HepG2 (cell line): ENCODE results near the gene CTIF. TPM values are rescaled to one million over a fixed set of nuclear protein-coding genes. Genes with fewer than 3 reads are reported as not detected.

Source experiments
- AKNA ChIP-seq: sonication (generic); formaldehyde crosslinking; IDR thresholded peaks from 2 replicates; pipeline ENCODE4 v1.4.0; 2020; ENCODE audit warnings: missing genetic modification reagents, borderline replicate concordance
- EP300 ChIP-seq, 3 experiments: sonication (generic) in 1 of 3; formaldehyde crosslinking in 1 of 3; IDR thresholded peaks; 2 replicates each; pipeline versions ENCODE4 v1.5.1 to v1.6.1; 2011 to 2020; ENCODE audit warnings: low read depth in 2 of 3, low read length in 2 of 3, borderline replicate concordance in 1 of 3, improper control_type of control experiment in 1 of 3, mild to moderate bottlenecking in 1 of 3, missing genetic modification reagents in 1 of 3, moderate library complexity in 1 of 3
- HDAC2 ChIP-seq: sonication (generic); formaldehyde crosslinking; IDR thresholded peaks from 2 replicates; pipeline ENCODE4 v1.4.0; 2020; ENCODE audit warnings: missing genetic modification reagents
- HDAC6 ChIP-seq: fragments of 200-600 bp; sonication (generic); IDR thresholded peaks from 2 replicates; pipeline ENCODE4 v1.7.0; 2017; ENCODE audit warnings: mild to moderate bottlenecking, antibody characterized with exemption, low read length, low read depth
- NFAT5 ChIP-seq: sonication (generic); formaldehyde crosslinking; IDR thresholded peaks from 2 replicates; pipeline ENCODE4 v1.4.0; 2020; ENCODE audit warnings: missing genetic modification reagents
- NONO ChIP-seq, 2 experiments: fragments of 450-650 bp in 1 of 2; sonication (generic) in 1 of 2; formaldehyde crosslinking in 1 of 2; IDR thresholded peaks in 1 of 2; conservative IDR thresholded peaks in 1 of 2; 2 replicates each; pipeline versions ENCODE4 v1.6.1 to v1.8.0; 2017 to 2022; ENCODE audit warnings: mild to moderate bottlenecking in 1 of 2, missing genetic modification reagents in 1 of 2, moderate library complexity in 1 of 2
- NR1H2 ChIP-seq: sonication (generic); formaldehyde crosslinking; IDR thresholded peaks from 2 replicates; pipeline ENCODE4 v1.8.1; 2022; ENCODE audit warnings: low read depth, missing genetic modification reagents, borderline replicate concordance
- RAD51 ChIP-seq: fragments of 450-650 bp; IDR thresholded peaks from 2 replicates; pipeline ENCODE4 v1.6.1; 2016; ENCODE audit warnings: borderline replicate concordance
- RFXANK ChIP-seq: IDR thresholded peaks from 2 replicates; pipeline ENCODE4 v1.6.1; 2016
- SMAD9 ChIP-seq: sonication (generic); formaldehyde crosslinking; IDR thresholded peaks from 2 replicates; pipeline ENCODE4 v1.5.1; 2020; ENCODE audit warnings: mild to moderate bottlenecking, missing genetic modification reagents
- SMC3 ChIP-seq: IDR thresholded peaks from 2 replicates; pipeline ENCODE4 v1.6.1; 2011; ENCODE audit warnings: low read length, improper control_type of control experiment
- THYN1 ChIP-seq: sonication (generic); formaldehyde crosslinking; IDR thresholded peaks from 2 replicates; pipeline ENCODE4 v1.8.1; 2023; ENCODE audit warnings: low read depth, mild to moderate bottlenecking, moderate library complexity, missing genetic modification reagents, borderline replicate concordance
- TRIM22 ChIP-seq: fragments of 450-650 bp; IDR thresholded peaks from 2 replicates; pipeline ENCODE4 v1.6.1; 2017
- ZBTB3 ChIP-seq: sonication (generic); formaldehyde crosslinking; IDR thresholded peaks from 2 replicates; pipeline ENCODE4 v1.4.0; 2020; ENCODE audit warnings: low read depth, mild to moderate bottlenecking, moderate library complexity, missing genetic modification reagents, borderline replicate concordance
- ZBTB37 ChIP-seq: sonication (generic); formaldehyde crosslinking; IDR thresholded peaks from 2 replicates; pipeline ENCODE4 v1.4.0; 2020; ENCODE audit warnings: mild to moderate bottlenecking, missing genetic modification reagents
- ZNF564 ChIP-seq: sonication (generic); formaldehyde crosslinking; IDR thresholded peaks from 2 replicates; pipeline ENCODE4 v1.8.1; 2023; ENCODE audit warnings: mild to moderate bottlenecking, missing genetic modification reagents
- ZNF850 ChIP-seq: sonication (generic); formaldehyde crosslinking; conservative IDR thresholded peaks from 2 replicates; pipeline ENCODE4 v1.9.0; 2021; ENCODE audit warnings: mild to moderate bottlenecking, missing genetic modification reagents
- polyA plus RNA-seq, 8 experiments: library from polyadenylated mRNA; depleted of rRNA in 3 of 8; stranded (reverse) in 7 of 8; unstranded in 1 of 8; fragments of >200 nt; fragmentation: Illumina TruSeq in 4 of 8; extraction: Trizol in 4 of 8; gene quantifications; 2 replicates each; pipeline versions ENCODE4 v1.2.1 to v1.2.3, GENCODE V29; 2011 to 2016; ENCODE audit warnings: low read depth in 4 of 8, missing spikeins in 1 of 8, mixed read lengths in 1 of 8; ENCODE audit not compliant: insufficient read depth in 1 of 8
- total RNA-seq, 5 experiments: library from RNA; depleted of rRNA; stranded (reverse); fragments of >200 nt; fragmentation: Illumina TruSeq; extraction: Trizol; gene quantifications; 2 replicates each; pipeline ENCODE4 v1.2.3, GENCODE V29; 2016; ENCODE audit warnings: low read depth in 1 of 5

The CTIF gene
- total and polyA plus RNA-seq, 2 of the 13 experiments (the other 11 are each of a cell fraction or from before 2014, with no cell fraction given), result 18.2 to 28.0 TPM

DNA sequence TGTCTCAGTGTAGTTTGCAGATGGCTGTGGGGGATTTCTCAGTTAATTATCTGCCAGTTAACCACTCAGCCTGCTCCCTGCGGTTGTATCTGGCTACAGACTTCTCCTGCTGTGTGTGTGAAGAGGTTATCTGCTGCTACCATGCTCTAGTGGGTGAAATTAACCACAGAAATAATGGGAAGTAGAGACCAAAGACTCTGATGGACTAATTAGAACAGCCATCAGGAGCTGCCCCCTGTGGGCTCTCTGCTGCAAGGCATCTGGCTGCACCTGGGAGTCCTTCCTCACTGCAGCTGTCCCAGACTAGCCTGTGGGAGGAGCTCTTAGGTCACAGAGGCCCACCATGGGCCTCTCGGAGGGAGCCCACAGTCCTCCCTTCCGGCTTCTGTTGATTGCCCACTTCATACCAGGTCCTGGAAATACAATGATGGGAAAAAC is 66.6 kb downstream of the CTIF start (continued):
- no peak for TF ChIP-seq ZBTB37 (CRISPR knock-in tag)
- no peak for TF ChIP-seq ZNF850 (CRISPR knock-in tag)
- TF ChIP-seq THYN1 (CRISPR knock-in tag), result no peak
- no peak for TF ChIP-seq ZBTB3 (CRISPR knock-in tag)
- TF ChIP-seq ZNF564 (CRISPR knock-in tag), result no peak
- peak; percentile 34; the same call in 1 of the 2 replicates for TF ChIP-seq HDAC2 (CRISPR knock-in tag)
- no peak for TF ChIP-seq TRIM22
- no peak for TF ChIP-seq AKNA (CRISPR knock-in tag)
- TF ChIP-seq NR1H2 (CRISPR knock-in tag), result no peak
- no peak for TF ChIP-seq NONO (IDR thresholded peaks at IDR 0.05)
- TF ChIP-seq NONO (CRISPR knock-in tag; conservative IDR thresholded peaks at IDR 0.05), result no peak
- no peak for TF ChIP-seq RFXANK (CRISPR knock-in tag)
- no peak for TF ChIP-seq SMAD9 (CRISPR knock-in tag)
- no peak for TF ChIP-seq HDAC6
- TF ChIP-seq SMC3, result peak; percentile 84
- TF ChIP-seq RAD51, result no peak
- TF ChIP-seq EP300 (IDR thresholded peaks at IDR 0.05; ENCODE audit: low read depth in 2 of 2, low read length in 2 of 2), result peak in 1 of 2 experiments; percentile 13; a peak in 1 of 4 replicates
- TF ChIP-seq EP300 (CRISPR knock-in tag; IDR thresholded peaks at IDR 0.05; ENCODE audit: borderline replicate concordance), result no peak
- TF ChIP-seq NFAT5 (CRISPR knock-in tag), result no peak
